Measurements from ENCODE around the gene ITGAV.

ITGAV gene

GRCh38 chr2:186607660-186608324 lies 17.9 kb downstream of the ITGAV start:
- DNase-seq (ENCODE audit: low read depth) = no peak
- H3K4me3 ChIP-seq (ENCODE audit: low read depth, low read length) = no peak overlapping the region

GRCh38 chr2:186610785-186611184 lies 20.9 kb downstream of the ITGAV start:
- DNase-seq (ENCODE audit: low read depth) = no peak
- H3K4me3 ChIP-seq (ENCODE audit: low read depth, low read length) = no peak overlapping the region

GRCh38 chr2:186611526-186611925 lies 21.7 kb downstream of the ITGAV start:
- no peak for DNase-seq (ENCODE audit: low read depth)
- H3K4me3 ChIP-seq (ENCODE audit: low read depth, low read length) = no peak overlapping the region

- H3K4me3 ChIP-seq (ENCODE audit: low read depth, low read length) = no peak overlapping the region
- no peak for DNase-seq (ENCODE audit: low read depth)
Observed at GRCh38 chr2:186612026-186612425, 22.2 kb downstream of the ITGAV start.

GRCh38 chr2:186612555-186613440 lies 22.9 kb downstream of the ITGAV start:
- DNase-seq (ENCODE audit: low read depth) = no peak
- no peak overlapping the region for H3K4me3 ChIP-seq (ENCODE audit: low read depth, low read length)

- DNase-seq (ENCODE audit: low read depth) = no peak
- H3K4me3 ChIP-seq (ENCODE audit: low read depth, low read length) = no peak overlapping the region
Observed at GRCh38 chr2:186614373-186614772, 24.5 kb downstream of the ITGAV start.

GRCh38 chr2:186617148-186617547 lies 27.3 kb downstream of the ITGAV start:
- H3K4me3 ChIP-seq (ENCODE audit: low read depth, low read length) = no peak overlapping the region
- DNase-seq (ENCODE audit: low read depth) = no peak

GRCh38 chr2:186617771-186618170 lies 27.9 kb downstream of the ITGAV start:
- no peak for DNase-seq (ENCODE audit: low read depth)
- no peak overlapping the region for H3K4me3 ChIP-seq (ENCODE audit: low read depth, low read length)

GRCh38 chr2:186618696-186619095 lies 28.8 kb downstream of the ITGAV start:
- DNase-seq (ENCODE audit: low read depth) = no peak
- no peak overlapping the region for H3K4me3 ChIP-seq (ENCODE audit: low read depth, low read length)

- no peak overlapping the region for H3K4me3 ChIP-seq (ENCODE audit: low read depth, low read length)
- DNase-seq (ENCODE audit: low read depth) = no peak
Observed at GRCh38 chr2:186623084-186623483, 33.2 kb downstream of the ITGAV start.

GRCh38 chr2:186624276-186624675 lies 34.4 kb downstream of the ITGAV start:
- H3K4me3 ChIP-seq (ENCODE audit: low read depth, low read length) = no peak overlapping the region
- no peak for DNase-seq (ENCODE audit: low read depth)

GRCh38 chr2:186629250-186629996 lies 39.6 kb downstream of the ITGAV start:
- no peak overlapping the region for H3K4me3 ChIP-seq (ENCODE audit: low read depth, low read length)
- DNase-seq (ENCODE audit: low read depth) = no peak

- H3K4me3 ChIP-seq (ENCODE audit: low read depth, low read length) = no peak overlapping the region
- DNase-seq (ENCODE audit: low read depth) = no peak
Observed at GRCh38 chr2:186632417-186632816, 42.6 kb downstream of the ITGAV start.

GRCh38 chr2:186634701-186635100 lies 44.8 kb downstream of the ITGAV start:
- no peak for DNase-seq (ENCODE audit: low read depth)
- H3K4me3 ChIP-seq (ENCODE audit: low read depth, low read length) = no peak overlapping the region

- no peak overlapping the region for H3K4me3 ChIP-seq (ENCODE audit: low read depth, low read length)
- DNase-seq (ENCODE audit: low read depth) = no peak
Observed at GRCh38 chr2:186636800-186637496, 47.1 kb downstream of the ITGAV start.

- DNase-seq (ENCODE audit: low read depth) = no peak
- H3K4me3 ChIP-seq (ENCODE audit: low read depth, low read length) = no peak overlapping the region
Observed at GRCh38 chr2:186637497-186637800, 47.6 kb downstream of the ITGAV start.

- no peak overlapping the region for H3K4me3 ChIP-seq (ENCODE audit: low read depth, low read length)
- DNase-seq (ENCODE audit: low read depth) = no peak
Observed at GRCh38 chr2:186639939-186640338, 50.1 kb downstream of the ITGAV start.

- H3K4me3 ChIP-seq (ENCODE audit: low read depth, low read length) = no peak overlapping the region
- DNase-seq (ENCODE audit: low read depth) = no peak
Observed at GRCh38 chr2:186641132-186641806, 51.4 kb downstream of the ITGAV start.

- DNase-seq (ENCODE audit: low read depth) = peak; percentile 26
- H3K4me3 ChIP-seq (ENCODE audit: low read depth, low read length) = no peak overlapping the region
Observed at GRCh38 chr2:186641807-186642321, 52.0 kb downstream of the ITGAV start.
